Heart right ventricle (tissue), 16 donors: Measurements from ENCODE around the gene IL1RAPL2. TPM values are rescaled to one million over a fixed set of nuclear protein-coding genes. Genes with fewer than 3 reads are reported as not detected.

Experiments
- ATAC-seq, 8 donors: fragments of 200-7000 bp; cut with Tn5 transposase; one replicate each; pipeline ENCODE4 v1.9.1; 2020; ENCODE audit warnings: mild to moderate bottlenecking in 8 of 8, moderate library complexity in 8 of 8, moderate number of reproducible peaks in 1 of 8
- DNase-seq, 2 donors: peaks; one replicate each; pipeline ENCODE4 v3.0.0-alpha.2; 2020
- H3K27ac ChIP-seq, 10 donors: fragments of 200-600 bp; sonication (generic) in 2 of 10; one replicate each; pipeline versions ENCODE4 v1.5.0 to v1.8.0; 2020 to 2022; ENCODE audit warnings: mild to moderate bottlenecking in 3 of 10
- H3K27me3 ChIP-seq, 7 donors: fragments of 200-600 bp; one replicate each; pipeline ENCODE4 v1.8.0; 2021 to 2022; ENCODE audit warnings: mild to moderate bottlenecking in 2 of 7
- H3K36me3 ChIP-seq, 9 donors: fragments of 200-600 bp; sonication (generic) in 1 of 9; one replicate each; pipeline versions ENCODE4 v1.5.0 to v1.8.0; 2020 to 2022; ENCODE audit warnings: mild to moderate bottlenecking in 2 of 9
- H3K4me1 ChIP-seq, 9 donors: fragments of 200-600 bp; sonication (generic) in 1 of 9; one replicate each; pipeline versions ENCODE4 v1.5.0 to v1.8.0; 2020 to 2022; ENCODE audit warnings: mild to moderate bottlenecking in 4 of 9
- H3K4me3 ChIP-seq, 10 donors: fragments of 200-600 bp; sonication (generic) in 2 of 10; one replicate each; pipeline versions ENCODE4 v1.5.0 to v1.8.0; 2020 to 2022; ENCODE audit warnings: mild to moderate bottlenecking in 7 of 10, moderate library complexity in 2 of 10
- H3K9me3 ChIP-seq, 11 donors: fragments of 200-600 bp in 10 of 11; sonication (generic) in 2 of 11; one replicate each; pipeline versions ENCODE4 v1.5.0 to v1.8.0; 2013 to 2022; ENCODE audit warnings: mild to moderate bottlenecking in 2 of 11, control low read depth in 1 of 11, moderate library complexity in 1 of 11
- WGBS, 2 donors: extraction: QIAGEN DNeasy Blood & Tissue Kit; methylation state at CpG; one replicate each; pipeline ENCODE4 v1.1.7; 2013; ENCODE audit warnings: inconsistent platforms in 1 of 2; 5-methylcytosine and 5-hydroxymethylcytosine counted together
- intact Hi-C, 10 donors: fragments of 100-400 bp; cut with DNase I; formaldehyde crosslinking; loops; one replicate each; pipeline versions ENCODE4 v1.11.1 to v1.14.2; 2022
- polyA plus RNA-seq, 2 donors: library from polyadenylated mRNA; stranded (reverse); fragments of 200-250 nt; gene quantifications; one replicate each; pipeline ENCODE4 v1.2.3, GENCODE V29; 2013
- total RNA-seq, 10 donors: library from RNA; stranded (reverse); fragmentation: NEBNext Ultra II Directional in 3 of 10; extraction: Animal tissue kit (Norgen Biotek cat#: 25700) in 3 of 10; gene quantifications; one replicate each; pipeline versions ENCODE4 v1.2.1 to v1.2.4, GENCODE V29; 2021 to 2023
- TF ChIP-seq, protein P1 (sequence below), 9 donors: fragments of 200-600 bp; sonication (generic) in 2 of 9; IDR thresholded peaks; one replicate each; pipeline versions ENCODE4 v1.5.0 to v1.8.0; 2021 to 2022; ENCODE audit warnings: antibody characterized with exemption in 9 of 9, mild to moderate bottlenecking in 5 of 9, moderate library complexity in 1 of 9
- donor health status: Arrhythmogenic right ventricular cardiomyopathy.
- donor health status: ischemic (EF 13 %, LVEDD 7.1; RV severe dilation, severe dysfunction).
- donor health status: healthy with polysubstance abuse.
- donor health status: DM: no; HTN: yes; CAD: no.
- donor health status: DM: no; HTN: no; CAD: no.
- donor health status: ischemic (EF 25% LVEDD 6.9; RV normal size, moderate dysfunction).
- donor health status: ischemic (EF 25% LVEDD 5.7; RV mildly dilated, moderate dysfunction).
- donor health status: healthy.
- donor health status: DM: yes; HTN: yes; CAD: no.
- donor health status: Ischemic cardiomyopathy.
- donor health status: ischemic (EF 35%, LVEDD 5.7; RV mildly dilated, moderate dysfunction).
- donor health status: nonischemic (EF 11% LVEDD 7.7; RV severe dilation, severe dysfunction).
- donor health status: DM: yes; HTN: yes; CAD: no.
- donor health status: PGD.
- donor health status: ischemic (EF 29% LVEDD 5.4; RV normal size, mild dysfunction).
- donor health status: nonischemic (EF 23%, LVEDD 6.1; RV moderate dilation, normal function).

The IL1RAPL2 gene
- total and polyA plus RNA-seq, 12 donors: 0.01 TPM; not detected in 11

DNA sequence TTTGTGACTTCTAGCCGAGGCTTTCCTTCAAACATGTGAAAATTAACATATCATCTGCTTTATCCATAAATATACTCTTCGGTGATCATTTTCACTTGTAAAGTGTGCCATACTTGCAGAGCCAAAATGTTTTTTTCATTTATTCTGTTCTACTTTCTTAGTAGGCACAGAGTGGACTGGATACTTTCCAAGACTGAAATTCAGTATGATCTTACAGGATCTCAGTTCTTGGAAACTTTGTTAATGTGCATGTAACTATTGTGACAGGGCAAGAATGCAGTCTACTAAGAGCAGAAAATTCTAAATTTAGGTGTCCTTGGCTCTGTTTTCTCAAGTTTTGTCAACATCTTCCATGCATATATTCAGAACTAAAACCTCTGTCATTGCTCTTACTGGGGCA, 369.6 kb downstream of the IL1RAPL2 start:
- Histone ChIP-seq H3K4me1 (no peaks in the 10 kb centered on the region), H3K4me3 (no peak overlapping the region), H3K27ac (no peak overlapping the region), H3K36me3 (no peaks in the 10 kb centered on the region), H3K9me3 (no peaks in the 10 kb centered on the region), H3K27me3 (peaks cover 0 to 37% (median 0%) of the 10 kb centered on the region in 7 donors)
- ATAC-seq: no peak
- no peak for DNase-seq
- TF ChIP-seq, protein P1, sequence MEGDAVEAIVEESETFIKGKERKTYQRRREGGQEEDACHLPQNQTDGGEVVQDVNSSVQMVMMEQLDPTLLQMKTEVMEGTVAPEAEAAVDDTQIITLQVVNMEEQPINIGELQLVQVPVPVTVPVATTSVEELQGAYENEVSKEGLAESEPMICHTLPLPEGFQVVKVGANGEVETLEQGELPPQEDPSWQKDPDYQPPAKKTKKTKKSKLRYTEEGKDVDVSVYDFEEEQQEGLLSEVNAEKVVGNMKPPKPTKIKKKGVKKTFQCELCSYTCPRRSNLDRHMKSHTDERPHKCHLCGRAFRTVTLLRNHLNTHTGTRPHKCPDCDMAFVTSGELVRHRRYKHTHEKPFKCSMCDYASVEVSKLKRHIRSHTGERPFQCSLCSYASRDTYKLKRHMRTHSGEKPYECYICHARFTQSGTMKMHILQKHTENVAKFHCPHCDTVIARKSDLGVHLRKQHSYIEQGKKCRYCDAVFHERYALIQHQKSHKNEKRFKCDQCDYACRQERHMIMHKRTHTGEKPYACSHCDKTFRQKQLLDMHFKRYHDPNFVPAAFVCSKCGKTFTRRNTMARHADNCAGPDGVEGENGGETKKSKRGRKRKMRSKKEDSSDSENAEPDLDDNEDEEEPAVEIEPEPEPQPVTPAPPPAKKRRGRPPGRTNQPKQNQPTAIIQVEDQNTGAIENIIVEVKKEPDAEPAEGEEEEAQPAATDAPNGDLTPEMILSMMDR (IDR thresholded peaks at IDR 0.05): no peak
- 84 to 89% methylated on average over 2 of the region's 2 CpGs for WGBS, 2 donors
- intact Hi-C loops: no loop called here

DNA sequence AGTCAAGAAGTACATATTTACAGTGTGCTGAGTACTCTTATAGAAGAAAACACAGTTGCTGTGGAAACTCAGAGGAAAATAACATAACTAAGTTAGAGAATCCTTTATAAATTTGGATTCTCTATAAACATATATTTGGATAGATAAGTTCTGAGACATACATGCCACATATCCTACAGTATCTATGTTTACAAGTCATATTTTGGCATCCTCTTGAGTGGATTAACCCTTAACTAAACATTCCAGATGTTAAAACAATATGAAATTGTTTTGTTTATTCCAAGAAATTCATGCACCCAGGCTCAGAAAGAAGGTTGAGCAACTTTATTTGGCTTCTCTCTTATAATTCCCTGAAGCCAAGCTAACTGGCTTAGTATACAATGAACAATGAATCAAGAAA, 387.3 kb downstream of the IL1RAPL2 start:
- Histone ChIP-seq H3K4me1 (no peaks in the 10 kb centered on the region), H3K27me3 (peaks cover 0 to 18% (median 0%) of the 10 kb centered on the region in 7 donors), H3K4me3 (no peak overlapping the region), H3K9me3 (no peaks in the 10 kb centered on the region), H3K36me3 (no peaks in the 10 kb centered on the region), H3K27ac (no peak overlapping the region)
- intact Hi-C loops: no loop called here
- ATAC-seq (no peak), DNase-seq (no peak)
- TF ChIP-seq, protein P1 (IDR thresholded peaks at IDR 0.05): no peak

DNA sequence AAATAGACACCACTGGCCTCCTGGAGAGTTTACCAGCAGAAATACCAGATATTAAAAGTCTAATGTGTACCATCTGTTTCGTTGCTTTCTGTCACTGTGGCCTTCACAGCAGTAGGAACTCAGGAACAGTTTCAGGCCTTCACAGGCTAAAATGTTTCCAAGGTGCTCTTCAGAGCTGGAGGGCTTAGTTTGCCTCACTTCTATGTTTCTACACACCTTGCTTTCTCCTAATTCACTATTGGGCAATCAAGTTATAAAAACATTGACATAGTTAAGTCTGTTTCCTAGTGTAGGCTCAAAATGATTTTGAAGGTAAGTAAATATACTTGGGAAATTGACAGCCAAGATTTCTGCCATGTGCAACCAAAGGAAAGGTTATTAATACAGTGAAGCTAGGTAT, 395.9 kb downstream of the IL1RAPL2 start:
- no peak for ATAC-seq
- DNase-seq: no peak
- Histone ChIP-seq H3K27ac (no peak overlapping the region), H3K36me3 (no peaks in the 10 kb centered on the region), H3K9me3 (no peaks in the 10 kb centered on the region), H3K27me3 (peaks cover 0 to 27% (median 0%) of the 10 kb centered on the region in 7 donors), H3K4me3 (no peak overlapping the region), H3K4me1 (no peaks in the 10 kb centered on the region)
- intact Hi-C loops: no loop called here
- TF ChIP-seq, protein P1 (IDR thresholded peaks at IDR 0.05): no peak
- 62 to 68% methylated on average over 1 of the region's 1 CpG for WGBS, 2 donors

DNA sequence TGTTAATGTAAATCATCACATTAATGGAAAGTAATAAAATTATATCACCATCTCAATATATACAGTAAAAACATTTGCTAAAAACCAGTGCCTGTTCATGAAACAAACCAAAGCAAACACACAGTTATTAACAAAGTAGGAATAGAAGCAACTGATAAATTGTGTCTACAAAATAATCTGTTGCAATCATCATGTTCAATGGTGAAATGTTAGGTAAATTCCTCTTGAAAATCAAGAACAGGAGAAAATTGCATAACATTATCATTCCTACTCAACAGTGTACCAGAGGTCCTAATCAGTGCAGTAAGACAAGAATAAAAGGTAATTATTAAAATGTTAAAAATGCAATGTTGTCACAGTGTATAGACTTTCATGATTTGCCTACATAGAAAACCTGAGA, 402.2 kb downstream of the IL1RAPL2 start:
- peaks cover 0 to 31% (median 0%) of the 10 kb centered on the region in 7 donors for H3K27me3 ChIP-seq
- no peak overlapping the region for H3K4me3 ChIP-seq
- no peaks in the 10 kb centered on the region for H3K4me1 ChIP-seq
- intact Hi-C loops: no loop called here
- TF ChIP-seq, protein P1 (IDR thresholded peaks at IDR 0.05): no peak
- no peaks in the 10 kb centered on the region for H3K36me3 ChIP-seq
- no peaks in the 10 kb centered on the region for H3K9me3 ChIP-seq
- no peak overlapping the region for H3K27ac ChIP-seq
- ATAC-seq: no peak
- DNase-seq: no peak

DNA sequence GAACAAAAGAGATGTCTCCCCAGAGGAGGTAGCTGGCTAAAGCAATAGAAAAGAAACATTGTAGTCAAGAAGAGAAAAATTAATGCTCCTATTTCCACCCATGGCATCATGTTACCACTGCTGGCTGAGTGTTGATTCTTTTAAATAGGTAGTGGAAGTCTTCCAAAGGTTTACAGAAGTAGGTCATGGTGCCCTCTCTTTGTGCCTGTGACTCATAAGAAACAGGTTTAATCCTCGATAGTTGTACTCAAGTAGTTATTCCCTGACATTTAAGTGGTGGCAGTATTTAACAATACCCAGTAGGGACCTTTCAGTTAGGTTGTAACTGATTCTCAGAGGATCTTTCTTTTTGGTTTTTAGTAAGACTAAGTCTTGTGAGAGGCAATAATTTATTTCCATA, 406.7 kb downstream of the IL1RAPL2 start:
- 23 to 48% methylated on average over 1 of the region's 1 CpG for WGBS, 2 donors
- Histone ChIP-seq H3K9me3 (no peaks in the 10 kb centered on the region), H3K36me3 (no peaks in the 10 kb centered on the region), H3K27me3 (peaks cover 0 to 12% (median 0%) of the 10 kb centered on the region in 7 donors), H3K27ac (no peak overlapping the region), H3K4me1 (no peaks in the 10 kb centered on the region), H3K4me3 (no peak overlapping the region)
- intact Hi-C loops: no loop called here
- ATAC-seq (no peak), DNase-seq (no peak)
- TF ChIP-seq, protein P1 (IDR thresholded peaks at IDR 0.05): no peak
